H1 (cell line): ENCODE data around the gene APOL4. TPM values are rescaled to one million over a fixed set of nuclear protein-coding genes. Genes with fewer than 3 reads are reported as not detected.

Experiments used
- polyA plus RNA-seq, 7 experiments: library from polyadenylated mRNA; depleted of rRNA in 3 of 7; stranded (reverse) in 5 of 7; unstranded in 2 of 7; fragments of >200 nt in 5 of 7; fragments of 200-250 nt in 2 of 7; gene quantifications; 1 replicate in 5 of 7; 2 replicates in 1 of 7; 4 replicates in 1 of 7; pipeline versions ENCODE4 v1.2.1 to v1.2.3, GENCODE V29; 2011 to 2013; ENCODE audit warnings: missing spikeins in 2 of 7, mixed read lengths in 2 of 7
- total RNA-seq: library from RNA; stranded (reverse); fragmentation: NEBNext Ultra II Directional; extraction: Animal tissue kit (Norgen Biotek cat#: 25700); gene quantifications from 2 replicates; pipeline ENCODE4 v1.2.1, GENCODE V29; 2021
- TF ChIP-seq, protein P1 (sequence below), 3 experiments: IDR thresholded peaks; 1 replicate in 2 of 3; 2 replicates in 1 of 3; pipeline versions ENCODE4 v1.5.1 to v1.6.1; 2011; ENCODE audit warnings: low read length in 3 of 3, mild to moderate bottlenecking in 3 of 3, inconsistent platforms in 2 of 3, low read depth in 1 of 3, moderate library complexity in 1 of 3; ENCODE audit not compliant: insufficient read depth in 1 of 3; ENCODE audit errors: control extremely low read depth in 1 of 3

APOL4 gene
- total and polyA plus RNA-seq, 2 of the 8 experiments (the other 6 are each of a cell fraction or from before 2014, with no cell fraction given), result 0.02 TPM; not detected in 1

DNA sequence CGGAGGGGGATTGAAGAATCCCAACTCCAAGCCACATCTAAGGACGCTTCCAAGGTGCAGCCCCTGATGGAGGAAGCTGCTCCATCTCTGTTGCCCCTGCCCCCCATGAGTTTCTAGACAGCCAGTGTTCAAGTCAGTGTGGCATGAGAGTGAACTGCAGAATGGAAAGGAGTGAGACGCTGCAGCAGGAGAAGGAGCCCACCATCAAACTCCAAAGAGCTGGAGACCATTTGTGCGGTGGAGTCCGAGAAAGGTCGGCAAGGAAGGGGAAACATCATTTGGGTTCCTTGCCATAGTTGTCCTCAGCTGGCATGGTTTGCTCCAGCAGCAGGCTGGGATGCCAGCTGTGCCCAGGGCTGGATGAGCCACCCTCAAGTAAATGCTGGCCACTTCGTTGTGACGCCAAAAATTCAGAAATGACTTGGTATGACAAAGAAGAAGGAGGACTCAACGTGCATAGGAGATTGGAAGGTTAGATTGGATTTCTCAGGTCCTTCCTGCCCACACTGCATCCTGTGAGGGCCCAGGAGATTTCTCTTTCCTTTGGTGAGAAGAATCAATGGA is 21.4 kb upstream of the APOL4 start (continued):
- TF ChIP-seq, protein P1, sequence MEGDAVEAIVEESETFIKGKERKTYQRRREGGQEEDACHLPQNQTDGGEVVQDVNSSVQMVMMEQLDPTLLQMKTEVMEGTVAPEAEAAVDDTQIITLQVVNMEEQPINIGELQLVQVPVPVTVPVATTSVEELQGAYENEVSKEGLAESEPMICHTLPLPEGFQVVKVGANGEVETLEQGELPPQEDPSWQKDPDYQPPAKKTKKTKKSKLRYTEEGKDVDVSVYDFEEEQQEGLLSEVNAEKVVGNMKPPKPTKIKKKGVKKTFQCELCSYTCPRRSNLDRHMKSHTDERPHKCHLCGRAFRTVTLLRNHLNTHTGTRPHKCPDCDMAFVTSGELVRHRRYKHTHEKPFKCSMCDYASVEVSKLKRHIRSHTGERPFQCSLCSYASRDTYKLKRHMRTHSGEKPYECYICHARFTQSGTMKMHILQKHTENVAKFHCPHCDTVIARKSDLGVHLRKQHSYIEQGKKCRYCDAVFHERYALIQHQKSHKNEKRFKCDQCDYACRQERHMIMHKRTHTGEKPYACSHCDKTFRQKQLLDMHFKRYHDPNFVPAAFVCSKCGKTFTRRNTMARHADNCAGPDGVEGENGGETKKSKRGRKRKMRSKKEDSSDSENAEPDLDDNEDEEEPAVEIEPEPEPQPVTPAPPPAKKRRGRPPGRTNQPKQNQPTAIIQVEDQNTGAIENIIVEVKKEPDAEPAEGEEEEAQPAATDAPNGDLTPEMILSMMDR (IDR thresholded peaks at IDR 0.05; ENCODE audit: control extremely low read depth in 1 of 3, insufficient read depth in 1 of 3, low read depth in 1 of 3, low read length in 3 of 3), result no peak
